ENCODE results near the gene TDP1.

TDP1 gene

DNA sequence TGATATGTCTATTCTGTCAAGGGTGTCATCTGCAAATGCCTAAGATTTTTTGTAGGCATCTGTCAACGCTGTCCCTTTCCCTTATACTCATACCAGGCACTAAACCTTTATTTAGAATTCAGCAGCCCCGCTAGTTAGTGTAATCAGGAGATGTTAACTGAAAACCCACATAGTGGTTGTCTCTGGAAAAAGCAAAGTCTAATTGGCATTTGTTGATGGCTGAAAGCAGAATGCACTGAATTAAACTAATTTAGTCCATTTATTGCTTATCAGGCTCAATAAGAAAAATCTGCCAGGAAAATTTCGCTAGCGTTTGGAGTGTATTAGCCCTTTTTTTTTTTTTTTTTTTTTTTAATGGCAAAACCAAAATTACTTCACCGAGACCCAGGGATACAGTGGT, 34.5 kb downstream of the TDP1 start:
- ATAC-seq: no peak
- TF ChIP-seq, protein P1, sequence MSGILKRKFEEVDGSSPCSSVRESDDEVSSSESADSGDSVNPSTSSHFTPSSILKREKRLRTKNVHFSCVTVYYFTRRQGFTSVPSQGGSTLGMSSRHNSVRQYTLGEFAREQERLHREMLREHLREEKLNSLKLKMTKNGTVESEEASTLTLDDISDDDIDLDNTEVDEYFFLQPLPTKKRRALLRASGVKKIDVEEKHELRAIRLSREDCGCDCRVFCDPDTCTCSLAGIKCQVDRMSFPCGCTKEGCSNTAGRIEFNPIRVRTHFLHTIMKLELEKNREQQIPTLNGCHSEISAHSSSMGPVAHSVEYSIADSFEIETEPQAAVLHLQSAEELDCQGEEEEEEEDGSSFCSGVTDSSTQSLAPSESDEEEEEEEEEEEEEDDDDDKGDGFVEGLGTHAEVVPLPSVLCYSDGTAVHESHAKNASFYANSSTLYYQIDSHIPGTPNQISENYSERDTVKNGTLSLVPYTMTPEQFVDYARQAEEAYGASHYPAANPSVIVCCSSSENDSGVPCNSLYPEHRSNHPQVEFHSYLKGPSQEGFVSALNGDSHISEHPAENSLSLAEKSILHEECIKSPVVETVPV (CRISPR knock-in tag; IDR thresholded peaks at IDR 0.05): no peak
- peak; percentile 26; the same call in 1 of the 2 replicates for TF ChIP-seq ISL1 (CRISPR knock-in tag; IDR thresholded peaks at IDR 0.05)
- TF ChIP-seq, protein P2, sequence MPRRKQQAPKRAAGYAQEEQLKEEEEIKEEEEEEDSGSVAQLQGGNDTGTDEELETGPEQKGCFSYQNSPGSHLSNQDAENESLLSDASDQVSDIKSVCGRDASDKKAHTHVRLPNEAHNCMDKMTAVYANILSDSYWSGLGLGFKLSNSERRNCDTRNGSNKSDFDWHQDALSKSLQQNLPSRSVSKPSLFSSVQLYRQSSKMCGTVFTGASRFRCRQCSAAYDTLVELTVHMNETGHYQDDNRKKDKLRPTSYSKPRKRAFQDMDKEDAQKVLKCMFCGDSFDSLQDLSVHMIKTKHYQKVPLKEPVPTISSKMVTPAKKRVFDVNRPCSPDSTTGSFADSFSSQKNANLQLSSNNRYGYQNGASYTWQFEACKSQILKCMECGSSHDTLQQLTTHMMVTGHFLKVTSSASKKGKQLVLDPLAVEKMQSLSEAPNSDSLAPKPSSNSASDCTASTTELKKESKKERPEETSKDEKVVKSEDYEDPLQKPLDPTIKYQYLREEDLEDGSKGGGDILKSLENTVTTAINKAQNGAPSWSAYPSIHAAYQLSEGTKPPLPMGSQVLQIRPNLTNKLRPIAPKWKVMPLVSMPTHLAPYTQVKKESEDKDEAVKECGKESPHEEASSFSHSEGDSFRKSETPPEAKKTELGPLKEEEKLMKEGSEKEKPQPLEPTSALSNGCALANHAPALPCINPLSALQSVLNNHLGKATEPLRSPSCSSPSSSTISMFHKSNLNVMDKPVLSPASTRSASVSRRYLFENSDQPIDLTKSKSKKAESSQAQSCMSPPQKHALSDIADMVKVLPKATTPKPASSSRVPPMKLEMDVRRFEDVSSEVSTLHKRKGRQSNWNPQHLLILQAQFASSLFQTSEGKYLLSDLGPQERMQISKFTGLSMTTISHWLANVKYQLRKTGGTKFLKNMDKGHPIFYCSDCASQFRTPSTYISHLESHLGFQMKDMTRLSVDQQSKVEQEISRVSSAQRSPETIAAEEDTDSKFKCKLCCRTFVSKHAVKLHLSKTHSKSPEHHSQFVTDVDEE (CRISPR knock-in tag; IDR thresholded peaks at IDR 0.05): 0 out of 2 replicates have a peak, but pooled peaks have one; percentile 22

DNA sequence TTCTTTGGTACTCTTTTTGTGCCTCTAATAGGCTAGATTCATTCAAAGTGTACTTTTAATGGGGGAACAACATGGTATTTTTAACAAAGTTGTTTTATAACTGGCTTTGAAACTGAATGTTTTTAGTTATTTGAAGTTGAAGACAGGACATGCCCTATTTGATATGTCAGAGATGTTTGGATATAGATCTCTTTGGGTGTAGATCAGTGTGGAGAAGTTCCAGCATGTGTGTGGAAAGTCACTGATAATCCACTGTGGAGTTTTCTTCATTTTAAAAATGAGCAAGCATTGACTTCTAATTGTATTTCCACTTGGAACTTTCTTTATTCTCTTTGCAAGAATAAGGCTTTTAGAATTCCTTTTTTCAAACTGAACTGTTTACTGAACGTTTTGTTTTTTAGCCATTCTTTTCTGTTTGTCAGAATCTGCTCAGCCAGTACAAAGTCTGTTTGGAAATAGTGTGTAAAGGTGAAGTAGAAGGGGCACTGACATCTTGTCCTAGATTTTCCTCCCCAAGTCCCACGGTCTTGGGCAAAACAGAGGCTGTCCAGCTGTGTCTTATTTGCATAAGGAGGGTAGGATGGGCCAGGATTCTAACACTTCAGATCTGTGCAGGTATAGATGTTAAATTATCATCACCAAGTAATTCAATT, 35.0 kb downstream of the TDP1 start:
- no peak for ATAC-seq
- TF ChIP-seq, protein P1 (CRISPR knock-in tag; IDR thresholded peaks at IDR 0.05): no peak
- TF ChIP-seq ZNF565 (CRISPR knock-in tag; conservative IDR thresholded peaks at IDR 0.05; ENCODE audit: low read depth) (no peak), ZNF70 (CRISPR knock-in tag; IDR thresholded peaks at IDR 0.05) (no peak)

DNA sequence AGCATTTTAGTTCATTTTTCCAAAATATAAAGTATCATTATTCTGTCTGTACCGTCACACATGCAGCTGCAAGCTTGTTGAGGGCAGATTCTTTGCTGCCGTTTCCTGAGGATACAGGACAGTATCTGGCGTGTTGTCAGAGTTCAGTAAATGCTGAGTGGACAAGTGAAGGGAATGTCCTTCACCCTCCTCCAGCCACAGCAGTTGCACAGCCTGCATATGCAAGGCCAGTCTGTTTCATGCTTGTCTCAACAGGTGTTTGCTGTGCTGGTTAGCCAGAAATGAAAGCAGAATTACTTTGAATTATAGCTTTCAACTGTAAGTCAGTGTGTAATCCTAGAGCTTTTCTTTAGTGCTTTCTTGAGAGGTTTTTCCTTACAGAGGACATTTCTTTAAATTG, 36.5 kb downstream of the TDP1 start:
- ATAC-seq: no peak
- TF ChIP-seq ZC3H10 (CRISPR knock-in tag; IDR thresholded peaks at IDR 0.05): no peak
- TF ChIP-seq TCF4 (CRISPR knock-in tag; IDR thresholded peaks at IDR 0.05; ENCODE audit: borderline replicate concordance): no peak
- TF ChIP-seq, protein P3, sequence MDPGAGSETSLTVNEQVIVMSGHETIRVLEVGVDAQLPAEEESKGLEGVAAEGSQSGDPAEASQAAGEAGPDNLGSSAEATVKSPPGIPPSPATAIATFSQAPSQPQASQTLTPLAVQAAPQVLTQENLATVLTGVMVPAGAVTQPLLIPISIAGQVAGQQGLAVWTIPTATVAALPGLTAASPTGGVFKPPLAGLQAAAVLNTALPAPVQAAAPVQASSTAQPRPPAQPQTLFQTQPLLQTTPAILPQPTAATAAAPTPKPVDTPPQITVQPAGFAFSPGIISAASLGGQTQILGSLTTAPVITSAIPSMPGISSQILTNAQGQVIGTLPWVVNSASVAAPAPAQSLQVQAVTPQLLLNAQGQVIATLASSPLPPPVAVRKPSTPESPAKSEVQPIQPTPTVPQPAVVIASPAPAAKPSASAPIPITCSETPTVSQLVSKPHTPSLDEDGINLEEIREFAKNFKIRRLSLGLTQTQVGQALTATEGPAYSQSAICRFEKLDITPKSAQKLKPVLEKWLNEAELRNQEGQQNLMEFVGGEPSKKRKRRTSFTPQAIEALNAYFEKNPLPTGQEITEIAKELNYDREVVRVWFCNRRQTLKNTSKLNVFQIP (CRISPR knock-in tag; IDR thresholded peaks at IDR 0.05; ENCODE audit: borderline replicate concordance, low read depth): no peak
- no peak for TF ChIP-seq SNAI2 (CRISPR knock-in tag; IDR thresholded peaks at IDR 0.05)
- no peak for TF ChIP-seq ZNF8 (CRISPR knock-in tag; IDR thresholded peaks at IDR 0.05)
- no peak for TF ChIP-seq ZFP3 (CRISPR knock-in tag; IDR thresholded peaks at IDR 0.05)
- TF ChIP-seq GLIS3 (CRISPR knock-in tag; IDR thresholded peaks at IDR 0.05): no peak
- TF ChIP-seq ARNTL (CRISPR knock-in tag; IDR thresholded peaks at IDR 0.05; ENCODE audit: borderline replicate concordance, low read depth): no peak
- TF ChIP-seq, protein P2 (CRISPR knock-in tag; IDR thresholded peaks at IDR 0.05): no peak
- no peak for TF ChIP-seq OSR1 (CRISPR knock-in tag; IDR thresholded peaks at IDR 0.05)
- TF ChIP-seq ZNF70 (CRISPR knock-in tag; IDR thresholded peaks at IDR 0.05): no peak
- TF ChIP-seq, protein P4, sequence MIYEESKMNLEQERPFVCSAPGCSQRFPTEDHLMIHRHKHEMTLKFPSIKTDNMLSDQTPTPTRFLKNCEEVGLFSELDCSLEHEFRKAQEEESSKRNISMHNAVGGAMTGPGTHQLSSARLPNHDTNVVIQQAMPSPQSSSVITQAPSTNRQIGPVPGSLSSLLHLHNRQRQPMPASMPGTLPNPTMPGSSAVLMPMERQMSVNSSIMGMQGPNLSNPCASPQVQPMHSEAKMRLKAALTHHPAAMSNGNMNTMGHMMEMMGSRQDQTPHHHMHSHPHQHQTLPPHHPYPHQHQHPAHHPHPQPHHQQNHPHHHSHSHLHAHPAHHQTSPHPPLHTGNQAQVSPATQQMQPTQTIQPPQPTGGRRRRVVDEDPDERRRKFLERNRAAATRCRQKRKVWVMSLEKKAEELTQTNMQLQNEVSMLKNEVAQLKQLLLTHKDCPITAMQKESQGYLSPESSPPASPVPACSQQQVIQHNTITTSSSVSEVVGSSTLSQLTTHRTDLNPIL (CRISPR knock-in tag; IDR thresholded peaks at IDR 0.05; ENCODE audit: low read depth): no peak
- no peak for TF ChIP-seq BACH2 (CRISPR knock-in tag; IDR thresholded peaks at IDR 0.05; ENCODE audit: borderline replicate concordance)
- no peak for TF ChIP-seq ISL1 (CRISPR knock-in tag; IDR thresholded peaks at IDR 0.05)
- TF ChIP-seq TOX (CRISPR knock-in tag; IDR thresholded peaks at IDR 0.05; ENCODE audit: borderline replicate concordance): no peak
